Heart right ventricle (tissue), 16 donors: Measurements from ENCODE around the gene SCPEP1. TPM values are rescaled to one million over a fixed set of nuclear protein-coding genes. Genes with fewer than 3 reads are reported as not detected.
"Not testable (repeated sequence)": the region's sequence is repeated elsewhere in the genome, so short reads cannot be mapped to it uniquely, and the experiment has no call there.

Experiments used
- ATAC-seq, 8 donors: fragments of 200-7000 bp; cut with Tn5 transposase; one replicate each; pipeline ENCODE4 v1.9.1; 2020; ENCODE audit warnings: mild to moderate bottlenecking in 8 of 8, moderate library complexity in 8 of 8, moderate number of reproducible peaks in 1 of 8
- DNase-seq, 2 donors: peaks; one replicate each; pipeline ENCODE4 v3.0.0-alpha.2; 2020
- H3K27ac ChIP-seq, 10 donors: fragments of 200-600 bp; sonication (generic) in 2 of 10; one replicate each; pipeline versions ENCODE4 v1.5.0 to v1.8.0; 2020 to 2022; ENCODE audit warnings: mild to moderate bottlenecking in 3 of 10
- H3K27me3 ChIP-seq, 7 donors: fragments of 200-600 bp; one replicate each; pipeline ENCODE4 v1.8.0; 2021 to 2022; ENCODE audit warnings: mild to moderate bottlenecking in 2 of 7
- H3K36me3 ChIP-seq, 9 donors: fragments of 200-600 bp; sonication (generic) in 1 of 9; one replicate each; pipeline versions ENCODE4 v1.5.0 to v1.8.0; 2020 to 2022; ENCODE audit warnings: mild to moderate bottlenecking in 2 of 9
- H3K4me1 ChIP-seq, 9 donors: fragments of 200-600 bp; sonication (generic) in 1 of 9; one replicate each; pipeline versions ENCODE4 v1.5.0 to v1.8.0; 2020 to 2022; ENCODE audit warnings: mild to moderate bottlenecking in 4 of 9
- H3K4me3 ChIP-seq, 10 donors: fragments of 200-600 bp; sonication (generic) in 2 of 10; one replicate each; pipeline versions ENCODE4 v1.5.0 to v1.8.0; 2020 to 2022; ENCODE audit warnings: mild to moderate bottlenecking in 7 of 10, moderate library complexity in 2 of 10
- H3K9me3 ChIP-seq, 11 donors: fragments of 200-600 bp in 10 of 11; sonication (generic) in 2 of 11; one replicate each; pipeline versions ENCODE4 v1.5.0 to v1.8.0; 2013 to 2022; ENCODE audit warnings: mild to moderate bottlenecking in 2 of 11, control low read depth in 1 of 11, moderate library complexity in 1 of 11
- CTCF ChIP-seq, 9 donors: fragments of 200-600 bp; sonication (generic) in 2 of 9; IDR thresholded peaks; one replicate each; pipeline versions ENCODE4 v1.5.0 to v1.8.0; 2021 to 2022; ENCODE audit warnings: antibody characterized with exemption in 9 of 9, mild to moderate bottlenecking in 5 of 9, moderate library complexity in 1 of 9
- WGBS, 2 donors: extraction: QIAGEN DNeasy Blood & Tissue Kit; methylation state at CpG; one replicate each; pipeline ENCODE4 v1.1.7; 2013; ENCODE audit warnings: inconsistent platforms in 1 of 2; 5-methylcytosine and 5-hydroxymethylcytosine counted together
- intact Hi-C, 10 donors: fragments of 100-400 bp; cut with DNase I; formaldehyde crosslinking; loops; one replicate each; pipeline versions ENCODE4 v1.11.1 to v1.14.2; 2022
- polyA plus RNA-seq, 2 donors: library from polyadenylated mRNA; stranded (reverse); fragments of 200-250 nt; gene quantifications; one replicate each; pipeline ENCODE4 v1.2.3, GENCODE V29; 2013
- total RNA-seq, 10 donors: library from RNA; stranded (reverse); fragmentation: NEBNext Ultra II Directional in 3 of 10; extraction: Animal tissue kit (Norgen Biotek cat#: 25700) in 3 of 10; gene quantifications; one replicate each; pipeline versions ENCODE4 v1.2.1 to v1.2.4, GENCODE V29; 2021 to 2023
- donor health status: Arrhythmogenic right ventricular cardiomyopathy.
- donor health status: ischemic (EF 13 %, LVEDD 7.1; RV severe dilation, severe dysfunction).
- donor health status: healthy with polysubstance abuse.
- donor health status: DM: no; HTN: yes; CAD: no.
- donor health status: DM: no; HTN: no; CAD: no.
- donor health status: ischemic (EF 25% LVEDD 6.9; RV normal size, moderate dysfunction).
- donor health status: ischemic (EF 25% LVEDD 5.7; RV mildly dilated, moderate dysfunction).
- donor health status: healthy.
- donor health status: DM: yes; HTN: yes; CAD: no.
- donor health status: Ischemic cardiomyopathy.
- donor health status: ischemic (EF 35%, LVEDD 5.7; RV mildly dilated, moderate dysfunction).
- donor health status: nonischemic (EF 11% LVEDD 7.7; RV severe dilation, severe dysfunction).
- donor health status: DM: yes; HTN: yes; CAD: no.
- donor health status: PGD.
- donor health status: ischemic (EF 29% LVEDD 5.4; RV normal size, mild dysfunction).
- donor health status: nonischemic (EF 23%, LVEDD 6.1; RV moderate dilation, normal function).

Gene SCPEP1
- total and polyA plus RNA-seq, 12 donors, result 26.0 to 229 (median 47.9) TPM

DNA sequence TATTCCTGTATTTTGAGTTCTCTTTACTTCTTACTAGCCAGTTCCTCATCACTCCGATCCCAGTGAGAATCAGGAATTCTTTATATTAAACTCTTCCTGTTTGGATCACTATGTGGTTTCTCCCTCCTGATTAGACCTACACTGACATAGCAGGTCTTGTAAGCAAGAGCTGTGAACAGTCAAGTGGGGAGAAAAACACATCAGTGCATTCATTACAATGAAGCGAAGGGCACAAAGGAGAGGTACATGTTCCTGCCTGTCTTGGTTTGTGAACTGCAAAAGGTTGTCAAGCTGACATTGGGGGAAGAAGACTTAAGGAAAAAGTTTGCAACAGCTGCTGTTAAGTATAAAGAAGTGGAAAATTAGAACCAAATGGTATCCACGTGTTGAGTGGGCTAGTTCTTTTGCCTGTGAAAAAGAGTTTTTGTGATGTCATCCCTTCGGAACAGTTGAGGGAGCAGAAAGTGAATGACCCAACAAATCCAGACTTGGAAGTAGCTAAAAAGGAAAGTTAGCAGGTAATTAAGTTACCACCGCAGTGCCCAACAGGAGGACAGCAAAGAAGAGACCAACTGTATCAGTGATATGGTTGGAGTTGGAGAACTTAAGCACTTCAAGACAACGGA is 41.1 kb upstream of the SCPEP1 start:
- peaks cover 0 to 88% (median 12%) of the 10 kb centered on the region in 9 donors for H3K36me3 ChIP-seq
- peaks cover 0 to 18% (median 4%) of the 10 kb centered on the region in 9 donors for H3K4me1 ChIP-seq
- DNase-seq (no peak), ATAC-seq (no peak)
- 87 to 89% methylated on average over 6 of the region's 6 CpGs for WGBS, 2 donors
- H3K27me3 ChIP-seq, result no peaks in the 10 kb centered on the region
- peak overlapping the region in 6 of 10 donors; percentile 11 to 75 (median 52) for H3K27ac ChIP-seq
- intact Hi-C loops, result loop anchor here in 3 of 10 donors (2.0 to 5.0 kb wide), 3 partner anchors 114 to 118 kb away; no protein-coding TSS in a partner anchor
- TF ChIP-seq CTCF (IDR thresholded peaks at IDR 0.05), result no peak
- no peak overlapping the region for H3K4me3 ChIP-seq
- H3K9me3 ChIP-seq, result no peaks in the 10 kb centered on the region

DNA sequence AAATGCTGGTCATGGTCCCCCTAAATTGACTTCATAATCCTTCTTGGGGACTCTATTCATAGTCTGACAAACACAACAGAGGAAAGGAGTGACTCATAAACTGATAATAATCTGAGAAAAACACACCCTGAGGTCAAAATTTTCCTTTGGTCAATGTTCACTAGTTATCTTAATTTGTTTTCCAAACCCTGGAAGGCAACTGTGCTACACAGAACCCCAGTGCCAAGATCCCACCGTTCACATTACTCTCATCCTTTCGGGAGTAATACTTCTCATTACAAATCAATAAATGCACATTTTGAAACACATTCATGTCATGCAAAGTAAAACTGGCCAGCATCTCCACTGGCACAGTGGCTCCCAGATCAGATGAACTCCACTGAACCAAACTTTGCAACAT is 40.2 kb upstream of the SCPEP1 start:
- H3K4me3 ChIP-seq, result no peak overlapping the region
- no peaks in the 10 kb centered on the region for H3K9me3 ChIP-seq
- peaks cover 0 to 18% (median 4%) of the 10 kb centered on the region in 9 donors for H3K4me1 ChIP-seq
- peaks cover 0 to 95% (median 13%) of the 10 kb centered on the region in 9 donors for H3K36me3 ChIP-seq
- intact Hi-C loops, result loop anchor here in 5 of 10 donors (2.0 to 5.0 kb wide), 4 partner anchors 47 to 119 kb away; no protein-coding TSS in a partner anchor
- no peak for TF ChIP-seq CTCF (IDR thresholded peaks at IDR 0.05)
- H3K27ac ChIP-seq, result peak overlapping the region in 7 of 10 donors; percentile 11 to 75 (median 50)
- WGBS, 2 donors, result 43 to 75% methylated on average over 2 of the region's 2 CpGs
- ATAC-seq, result peak in 5 of 8 donors; percentile 26 to 74 (median 55)
- no peak for DNase-seq
- no peaks in the 10 kb centered on the region for H3K27me3 ChIP-seq

GRCh38 chr17:56938206-56938605 is 39.7 kb upstream of the SCPEP1 start:
- ATAC-seq, result peak in 2 of 8 donors; percentile 31 to 63
- not testable (repeated sequence) for DNase-seq, H3K27me3 ChIP-seq, H3K4me3 ChIP-seq, H3K9me3 ChIP-seq
- H3K4me1 ChIP-seq, result peaks cover 0 to 18% (median 4%) of the 10 kb centered on the region in 9 donors
- peak overlapping the region in 7 of 10 donors; percentile 11 to 75 (median 50) for H3K27ac ChIP-seq
- peaks cover 0 to 98% (median 15%) of the 10 kb centered on the region in 9 donors for H3K36me3 ChIP-seq
- WGBS, 2 donors, result 70 to 72% methylated on average over 5 of the region's 5 CpGs
- intact Hi-C loops, result loop anchor here in 3 of 10 donors (2.0 to 5.0 kb wide), 3 partner anchors 47 to 119 kb away; no protein-coding TSS in a partner anchor

DNA sequence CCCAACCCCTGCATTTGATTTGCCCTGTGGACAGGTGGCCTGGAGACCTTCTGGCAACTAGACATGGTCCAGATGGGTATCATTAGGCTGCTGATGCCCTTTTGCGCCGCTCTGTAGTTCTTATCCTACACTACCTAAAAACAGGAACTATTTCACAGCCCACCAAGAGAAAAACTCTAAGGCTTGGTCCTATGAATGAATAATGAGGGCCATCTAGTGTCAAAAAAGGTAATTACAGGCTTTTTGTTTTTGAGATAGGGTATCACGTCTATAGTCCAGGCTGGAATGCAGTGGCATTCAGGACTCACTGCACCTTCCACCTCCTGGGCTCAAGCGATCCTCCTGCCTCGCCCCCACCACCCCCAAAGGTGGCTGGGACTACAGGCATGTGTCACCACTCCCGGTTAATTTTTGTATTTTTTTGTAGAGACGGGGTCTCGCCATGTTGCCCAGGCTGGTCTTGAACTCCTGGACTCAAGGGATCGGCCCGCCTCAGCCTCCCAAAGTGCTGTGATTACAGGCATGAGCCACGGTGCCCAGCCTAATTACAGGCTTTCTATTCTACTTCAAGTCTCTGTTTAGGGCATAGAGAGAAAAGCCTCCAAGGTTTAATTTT is 38.0 kb upstream of the SCPEP1 start:
- TF ChIP-seq CTCF (IDR thresholded peaks at IDR 0.05), result peak; percentile 46 to 84 (median 71)
- Histone ChIP-seq H3K9me3 (no peaks in the 10 kb centered on the region), H3K4me3 (no peak overlapping the region), H3K36me3 (peaks cover 0 to 99% (median 31%) of the 10 kb centered on the region in 9 donors), H3K4me1 (peaks cover 0 to 18% (median 4%) of the 10 kb centered on the region in 9 donors), H3K27me3 (no peaks in the 10 kb centered on the region), H3K27ac (no peak overlapping the region)
- peak; percentile 37 to 71 (median 56) for ATAC-seq
- DNase-seq, result no peak
- WGBS, 2 donors, result 55 to 59% methylated on average over 11 of the region's 11 CpGs
- intact Hi-C loops, result loop anchor here in 8 of 10 donors (1.0 to 10.0 kb wide), 7 partner anchors 45 to 123 kb away; no protein-coding TSS in a partner anchor
